ENCODE measurements around the gene IFI27L2.
A peak's percentile ranks its signal among the peaks of the same experiment; 100 is the strongest.

Gene IFI27L2

DNA sequence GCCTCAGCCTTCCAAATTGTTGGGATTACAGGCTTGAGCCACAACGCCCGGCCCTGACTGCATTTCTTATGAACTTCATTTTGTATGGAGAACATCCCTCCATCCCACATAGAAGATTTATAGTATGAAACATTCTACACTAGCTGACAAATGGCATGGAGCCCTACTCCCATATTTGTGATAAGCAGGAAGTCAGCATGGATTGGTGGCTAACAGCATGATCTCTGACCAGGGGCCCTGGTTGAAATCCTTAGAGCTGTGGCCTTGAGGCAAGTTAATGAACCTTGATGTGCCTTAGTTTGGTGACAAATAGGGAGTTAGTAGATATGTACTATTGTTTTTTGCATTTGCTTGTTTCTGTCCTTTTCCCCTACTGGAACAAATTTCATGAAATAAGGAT is 36.0 kb downstream of the IFI27L2 start:
- no peaks in the 10 kb centered on the region for H3K36me3 Mint-ChIP-seq (ENCODE audit: low read depth)
- no peak overlapping the region for H3K4me3 Mint-ChIP-seq
- H3K27me3 Mint-ChIP-seq (ENCODE audit: low read depth), result no peaks in the 10 kb centered on the region
- no peaks in the 10 kb centered on the region for H3K9me3 Mint-ChIP-seq
- H3K27ac Mint-ChIP-seq, result no peak overlapping the region
- DNase-seq (ENCODE audit: low spot score), result no peak
- H3K4me1 Mint-ChIP-seq (ENCODE audit: low read depth), result no peaks in the 10 kb centered on the region

DNA sequence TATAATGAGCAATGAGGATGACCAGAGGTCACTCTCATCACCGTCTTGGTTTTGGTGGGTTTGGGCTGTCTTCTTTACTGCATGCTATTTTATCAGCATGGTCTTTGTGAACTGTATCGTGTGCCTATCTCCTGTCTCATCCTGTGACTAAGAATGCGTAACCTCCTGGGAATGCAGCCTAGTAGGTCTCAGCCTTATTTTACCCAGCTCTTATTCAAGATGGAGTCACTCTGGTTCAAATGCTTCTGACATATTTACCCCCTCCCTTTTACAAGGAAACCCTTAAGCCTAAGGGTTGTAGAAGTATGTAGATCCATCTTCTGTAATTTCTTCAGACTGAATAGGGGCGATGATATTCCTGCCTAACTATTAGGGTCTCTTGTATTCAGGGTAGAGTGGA is 39.9 kb downstream of the IFI27L2 start:
- Mint-ChIP-seq H3K27me3 (ENCODE audit: low read depth) (no peaks in the 10 kb centered on the region), H3K27ac (no peak overlapping the region), H3K4me1 (ENCODE audit: low read depth) (no peaks in the 10 kb centered on the region), H3K9me3 (peaks cover 4% of the 10 kb centered on the region), H3K4me3 (no peak overlapping the region), H3K36me3 (ENCODE audit: low read depth) (peaks cover 5% of the 10 kb centered on the region)
- DNase-seq (ENCODE audit: low spot score), result no peak

DNA sequence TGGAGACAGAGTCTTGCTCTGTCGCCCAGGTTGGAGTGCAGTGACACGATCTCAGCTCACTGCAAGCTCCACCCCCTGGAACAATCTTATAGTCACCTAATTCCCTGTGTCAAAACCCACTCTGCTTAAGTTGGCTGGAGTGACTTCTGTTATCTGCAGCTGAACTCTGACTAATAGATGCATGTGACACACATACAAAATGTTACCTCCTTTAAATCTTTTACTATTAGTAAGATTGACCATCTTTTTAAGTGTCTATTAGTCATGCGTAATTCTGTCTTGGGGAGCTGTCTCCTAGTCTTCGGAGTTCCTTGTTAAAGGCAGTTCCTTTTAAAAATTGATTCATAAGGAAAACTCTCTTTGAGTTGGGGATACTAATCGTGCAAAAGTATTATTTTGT is 40.9 kb downstream of the IFI27L2 start:
- Mint-ChIP-seq H3K9me3 (peaks cover 4% of the 10 kb centered on the region), H3K36me3 (ENCODE audit: low read depth) (peaks cover 8% of the 10 kb centered on the region), H3K27ac (no peak overlapping the region), H3K27me3 (ENCODE audit: low read depth) (no peaks in the 10 kb centered on the region), H3K4me3 (no peak overlapping the region), H3K4me1 (ENCODE audit: low read depth) (no peaks in the 10 kb centered on the region)
- no peak for DNase-seq (ENCODE audit: low spot score)

DNA sequence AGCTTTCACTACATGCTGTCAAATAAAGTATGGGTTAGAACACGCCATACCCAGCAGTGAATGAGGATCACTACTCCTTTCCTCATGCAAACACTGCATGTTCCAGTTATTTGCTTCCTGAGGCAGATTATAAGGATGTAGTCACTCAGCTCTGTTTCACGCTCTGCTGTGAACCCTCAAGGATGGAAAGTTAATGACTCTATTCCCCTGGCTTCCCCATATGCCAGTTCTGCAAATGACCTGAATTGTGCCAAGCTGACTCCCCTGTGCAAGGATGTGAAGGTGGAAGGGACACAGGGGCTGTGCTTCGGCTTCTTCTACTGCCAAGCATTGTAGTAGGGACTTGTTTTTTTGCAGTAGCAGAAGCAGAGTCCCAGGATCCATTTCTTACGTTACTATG is 41.5 kb downstream of the IFI27L2 start:
- Mint-ChIP-seq H3K36me3 (ENCODE audit: low read depth) (peaks cover 9% of the 10 kb centered on the region), H3K27me3 (ENCODE audit: low read depth) (no peaks in the 10 kb centered on the region), H3K9me3 (peaks cover 4% of the 10 kb centered on the region), H3K27ac (no peak overlapping the region), H3K4me3 (no peak overlapping the region), H3K4me1 (ENCODE audit: low read depth) (peaks cover 3% of the 10 kb centered on the region)
- no peak for DNase-seq (ENCODE audit: low spot score)

DNA sequence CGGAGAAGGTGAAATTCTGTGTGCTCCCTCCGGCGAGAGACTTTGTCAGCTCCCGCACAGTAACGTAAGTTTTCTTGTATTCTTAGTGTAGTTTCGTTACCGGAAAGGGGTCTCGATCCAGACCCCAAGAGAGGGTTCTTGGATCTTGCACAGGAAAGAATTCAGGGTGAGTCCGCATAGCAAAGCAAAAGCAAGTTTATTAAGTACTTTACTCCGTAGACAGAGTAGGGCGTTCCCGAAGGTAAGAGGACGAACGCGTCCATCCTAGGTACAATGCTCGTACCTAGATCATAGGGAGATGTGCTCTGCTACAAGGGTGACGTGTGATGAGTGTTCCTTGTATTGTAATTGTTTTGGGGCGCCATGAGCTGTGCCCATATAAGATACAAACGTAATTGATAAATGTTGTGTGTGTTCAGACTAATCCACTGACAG is 48.0 kb downstream of the IFI27L2 start:
- peaks cover 4% of the 10 kb centered on the region for H3K9me3 Mint-ChIP-seq

DNA sequence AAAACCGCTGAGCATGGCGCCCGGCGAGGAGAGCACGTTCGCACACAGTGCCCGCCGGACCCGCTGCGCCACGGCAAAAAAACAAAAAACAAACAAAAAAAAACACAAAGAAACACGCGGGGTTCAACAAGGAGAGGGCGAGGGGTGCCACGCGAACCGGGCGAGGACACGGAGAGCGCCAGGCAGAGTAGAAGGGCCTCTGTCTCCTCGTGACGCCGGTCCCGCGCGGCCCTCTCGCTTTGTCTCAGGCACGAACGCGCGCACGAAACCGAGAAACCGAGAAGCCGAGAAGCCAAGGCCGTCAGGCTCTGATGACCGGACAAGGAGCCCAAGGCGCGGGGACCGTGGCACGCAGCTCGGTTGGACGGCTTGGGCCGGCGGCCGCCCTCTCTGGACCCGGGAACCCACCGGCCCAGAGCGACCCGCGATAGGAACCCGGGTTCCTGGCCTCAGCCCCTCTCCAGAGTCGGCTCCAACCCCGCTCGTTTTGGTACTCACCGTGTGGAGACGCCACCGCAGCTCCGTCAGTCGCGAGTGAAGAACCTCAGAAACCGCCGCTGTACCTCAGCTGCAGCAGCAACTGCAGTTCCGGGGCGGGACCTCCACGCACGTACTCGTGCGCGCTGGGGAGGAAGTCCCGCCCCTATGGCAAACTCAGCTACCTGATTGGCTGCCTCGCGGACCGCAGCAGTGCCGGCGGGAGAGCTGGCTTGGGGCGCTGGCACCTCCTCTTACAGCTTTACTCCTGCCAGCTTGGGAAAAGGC is 48.6 kb downstream of the IFI27L2 start, which contains the start of the genes DDX24 and IFI27L1:
TSS of gene DDX24 (minus strand) at position 582 of the 765 bp plus-strand sequence. CDS start 1,460 bp downstream, outside the sequence.
TSS of gene IFI27L1 (plus strand) at position 690 of the 765 bp plus-strand sequence. CDS start 15,628 bp downstream, outside the sequence.
- Mint-ChIP-seq H3K4me3 (peak within 1 kb of the TSS; percentile 97), H3K36me3 (ENCODE audit: low read depth) (peaks cover 44% of the 10 kb centered on the region), H3K9me3 (no peaks in the 10 kb centered on the region), H3K27ac (peak within 1 kb of the TSS; percentile 99), H3K4me1 (ENCODE audit: low read depth) (peaks cover 42% of the 10 kb centered on the region), H3K27me3 (ENCODE audit: low read depth) (no peaks in the 10 kb centered on the region)
- peak; percentile 96 for DNase-seq (ENCODE audit: low spot score)

More for the DNA sequence above, 48.0 kb downstream of the IFI27L2 start:
- peaks cover 42% of the 10 kb centered on the region for H3K4me1 Mint-ChIP-seq (ENCODE audit: low read depth)
- H3K36me3 Mint-ChIP-seq (ENCODE audit: low read depth), result peaks cover 43% of the 10 kb centered on the region
- H3K27ac Mint-ChIP-seq, result peak overlapping the region; percentile 99
- no peak for DNase-seq (ENCODE audit: low spot score)
- H3K4me3 Mint-ChIP-seq, result peak overlapping the region; percentile 97
- H3K27me3 Mint-ChIP-seq (ENCODE audit: low read depth), result no peaks in the 10 kb centered on the region

DNA sequence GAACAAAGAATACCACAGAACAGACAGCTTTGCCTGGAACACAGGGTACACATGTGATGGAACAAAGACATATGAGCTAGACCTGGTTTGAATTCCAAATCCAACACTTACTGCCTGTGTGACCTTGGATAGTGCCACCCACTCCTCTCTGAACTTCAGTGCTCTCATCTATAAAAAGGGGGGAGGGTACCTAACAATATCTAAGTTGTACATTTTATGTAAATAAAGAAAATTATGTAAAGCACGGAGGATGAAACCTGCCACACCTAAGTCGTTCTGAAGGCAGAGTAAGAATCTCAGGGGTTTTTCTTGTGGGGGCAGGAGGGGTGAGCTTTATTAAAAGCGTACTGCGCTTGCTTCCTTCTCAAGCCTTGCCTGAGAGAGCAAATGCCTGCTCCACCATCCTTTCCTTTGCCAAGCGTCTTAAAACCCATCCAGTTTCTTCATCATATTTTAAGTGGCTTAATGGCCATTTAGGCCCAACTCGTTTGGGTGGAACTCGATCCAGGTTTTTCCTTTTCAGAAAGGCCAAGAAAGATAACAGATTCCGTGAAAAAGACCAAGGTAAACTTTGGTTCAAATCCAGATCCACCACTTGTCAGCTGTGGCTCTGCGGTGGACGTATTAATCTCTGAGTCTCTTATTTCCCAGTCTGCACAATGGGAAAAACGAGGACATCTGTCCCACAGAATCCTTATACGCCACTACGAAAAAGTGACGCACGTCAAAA is 49.3 kb downstream of the IFI27L2 start:
- no peak for DNase-seq (ENCODE audit: low spot score)
- peak overlapping the region; percentile 97 for H3K4me3 Mint-ChIP-seq
- peaks cover 7% of the 10 kb centered on the region for H3K9me3 Mint-ChIP-seq
- peak overlapping the region; percentile 99 for H3K27ac Mint-ChIP-seq
- peaks cover 52% of the 10 kb centered on the region for H3K36me3 Mint-ChIP-seq (ENCODE audit: low read depth)
- peaks cover 46% of the 10 kb centered on the region for H3K4me1 Mint-ChIP-seq (ENCODE audit: low read depth)
- H3K27me3 Mint-ChIP-seq (ENCODE audit: low read depth), result no peaks in the 10 kb centered on the region

DNA sequence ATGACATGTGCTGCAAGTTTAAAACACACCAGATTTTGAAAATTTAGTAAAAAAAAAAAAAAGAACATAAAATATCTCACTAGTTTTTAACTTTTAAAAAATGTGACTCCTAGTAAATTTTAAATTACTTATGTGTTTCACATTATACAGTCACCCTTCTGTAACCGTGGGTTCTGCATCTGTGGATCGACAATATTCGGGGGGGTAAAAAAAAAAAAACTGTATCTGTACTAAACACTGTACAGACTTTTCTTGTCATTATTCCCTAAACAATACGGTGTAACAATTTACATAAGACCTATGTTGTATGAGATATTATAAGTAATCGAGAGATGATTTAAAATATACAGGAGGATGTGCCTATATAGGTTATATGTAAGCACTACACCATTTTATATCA is 51.6 kb downstream of the IFI27L2 start:
- Mint-ChIP-seq H3K36me3 (ENCODE audit: low read depth) (peaks cover 60% of the 10 kb centered on the region), H3K4me3 (peak overlapping the region; percentile 97), H3K27me3 (ENCODE audit: low read depth) (no peaks in the 10 kb centered on the region), H3K4me1 (ENCODE audit: low read depth) (peaks cover 42% of the 10 kb centered on the region), H3K27ac (peak overlapping the region; percentile 5), H3K9me3 (peaks cover 19% of the 10 kb centered on the region)
- no peak for DNase-seq (ENCODE audit: low spot score)
